Endometrium (tissue), 2 donors: ENCODE measurements around the gene POLR2J3.
"Not testable (repeated sequence)": the region's sequence is repeated elsewhere in the genome, so short reads cannot be mapped to it uniquely, and the experiment has no call there.

Experiments
- FAIRE-seq: peaks from 2 replicates; lab custom pipeline; 2012; peaks lifted over from hg19 to GRCh38; lab: Jason Lieb, UNC
- donor health status: control.
- donor health status: control.

The POLR2J3 gene

GRCh38 chr7:102583495-102583894 is 11.1 kb upstream of the POLR2J3 start:
- not testable (repeated sequence) for FAIRE-seq

DNA sequence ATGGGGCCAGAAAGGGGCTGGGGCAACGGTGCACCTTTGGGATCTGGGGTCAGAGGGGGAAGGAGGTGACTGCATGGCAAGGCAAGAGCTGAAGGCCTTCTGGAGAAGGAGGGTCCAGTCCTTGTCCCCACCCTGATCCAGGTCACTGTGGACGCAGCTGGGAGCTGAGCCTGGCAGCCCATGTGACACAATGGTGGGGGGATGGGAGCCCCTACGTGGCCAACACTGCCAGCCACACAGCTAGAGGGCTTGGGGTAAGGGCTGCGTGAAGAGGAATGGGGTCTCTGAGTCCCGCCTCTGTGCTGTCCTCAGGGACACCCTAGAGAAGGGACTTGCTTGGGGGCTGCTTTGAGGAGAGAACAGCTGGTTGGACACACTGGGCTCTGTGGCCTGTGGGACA is 9.3 kb upstream of the POLR2J3 start:
- FAIRE-seq = not testable (repeated sequence)

DNA sequence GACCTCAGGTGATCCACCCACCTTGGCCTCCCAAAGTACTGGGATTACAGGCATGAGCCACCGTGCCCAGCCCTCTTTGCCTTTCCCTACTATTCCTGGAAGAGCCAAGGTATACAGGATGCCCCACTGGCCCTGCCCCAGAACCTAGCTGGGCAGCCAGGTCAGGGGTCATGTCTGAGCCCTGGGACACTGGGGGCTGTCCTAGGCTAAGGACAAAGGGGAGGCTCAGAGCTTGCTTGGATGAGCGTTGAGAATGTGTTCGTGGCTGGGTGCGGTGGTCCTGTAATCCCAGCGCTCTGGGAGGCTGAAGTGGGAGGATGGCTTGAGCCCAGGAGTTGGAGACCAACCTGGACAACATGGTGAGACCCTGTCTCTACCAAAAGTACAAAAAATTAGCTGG is 6.1 kb upstream of the POLR2J3 start:
- FAIRE-seq = not testable (repeated sequence)

GRCh38 chr7:102577315-102578240 is 5.2 kb upstream of the POLR2J3 start:
- FAIRE-seq = not testable (repeated sequence)

DNA sequence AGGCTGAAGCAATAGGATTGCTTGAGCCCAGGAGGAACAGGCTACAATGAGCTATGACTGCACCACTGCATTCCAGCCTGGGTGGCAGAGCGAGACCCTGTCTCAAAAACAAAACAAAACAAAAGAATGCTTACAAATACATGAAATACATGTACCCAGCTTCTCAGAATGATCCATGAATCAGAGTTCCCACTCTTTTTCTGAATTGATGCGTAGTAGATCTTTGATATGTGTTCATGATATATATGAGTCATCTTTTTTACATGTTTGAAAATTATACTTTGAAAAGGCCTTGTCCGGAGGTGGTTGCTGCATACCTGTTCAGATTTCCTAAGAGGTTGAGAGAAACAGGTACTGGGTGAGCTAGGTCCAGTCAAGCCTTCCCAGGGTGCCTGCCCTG is 4.0 kb upstream of the POLR2J3 start:
- FAIRE-seq = not testable (repeated sequence)

DNA sequence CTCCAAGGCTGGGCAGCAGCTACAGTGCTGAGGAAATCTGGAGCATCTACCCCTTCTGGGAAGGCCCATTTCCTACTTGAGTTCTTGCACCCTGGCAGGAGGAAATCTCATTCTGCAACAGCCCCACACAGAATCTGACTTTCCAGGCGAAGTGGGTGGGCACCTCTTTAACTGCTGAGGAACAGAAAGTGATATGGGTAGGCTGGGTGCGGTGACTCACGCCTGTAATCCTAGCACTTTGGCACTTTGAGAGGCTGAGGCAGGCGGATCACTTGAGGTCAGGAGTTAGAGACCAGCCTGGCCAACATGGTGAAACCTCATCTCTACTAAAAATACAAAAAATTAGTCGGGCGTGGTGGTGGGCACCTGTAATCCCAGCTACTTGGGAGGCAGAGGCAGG is 2.2 kb upstream of the POLR2J3 start:
- not testable (repeated sequence) for FAIRE-seq

- FAIRE-seq = not testable (repeated sequence)
Measured at GRCh38 chr7:102568620-102569019, 3.8 kb downstream of the POLR2J3 start.

DNA sequence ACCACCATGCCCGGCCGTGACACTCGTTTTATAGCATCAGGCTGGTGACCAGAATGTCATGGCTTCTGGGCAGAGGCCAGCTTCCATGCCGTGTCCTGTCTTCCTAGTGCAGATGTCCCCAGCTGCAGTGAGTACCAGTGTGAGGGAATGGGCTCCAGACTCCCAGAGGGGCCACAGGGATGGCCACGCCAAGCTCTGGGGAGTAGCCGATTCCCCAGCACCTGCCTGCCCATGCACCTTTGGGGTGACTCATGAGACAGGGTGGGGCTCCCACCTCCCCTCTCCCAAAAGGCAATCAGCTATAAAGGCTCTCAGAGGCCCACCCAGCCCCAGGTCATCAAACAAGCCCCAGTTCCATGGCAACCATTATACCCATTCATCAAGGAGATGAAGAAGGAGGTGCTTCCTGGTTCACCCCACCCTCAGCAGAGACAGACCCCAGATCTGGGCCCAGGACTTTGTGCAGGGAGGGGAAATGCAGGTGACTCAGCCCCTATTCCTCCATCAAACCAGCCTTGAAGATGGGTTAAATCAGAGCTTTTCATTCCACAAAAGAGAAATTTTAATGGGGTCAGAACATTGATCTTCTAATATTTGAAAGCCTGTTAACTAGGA is 21.5 kb downstream of the POLR2J3 start, which contains the start of gene SPDYE2:
SPDYE2 (plus strand) TSS at position 419 of the 615 bp plus-strand sequence. CDS start 2,030 bp downstream, outside the sequence.
- not testable (repeated sequence) for FAIRE-seq

GRCh38 chr7:102546353-102546752 is 26.0 kb downstream of the POLR2J3 start:
- FAIRE-seq = not testable (repeated sequence)

DNA sequence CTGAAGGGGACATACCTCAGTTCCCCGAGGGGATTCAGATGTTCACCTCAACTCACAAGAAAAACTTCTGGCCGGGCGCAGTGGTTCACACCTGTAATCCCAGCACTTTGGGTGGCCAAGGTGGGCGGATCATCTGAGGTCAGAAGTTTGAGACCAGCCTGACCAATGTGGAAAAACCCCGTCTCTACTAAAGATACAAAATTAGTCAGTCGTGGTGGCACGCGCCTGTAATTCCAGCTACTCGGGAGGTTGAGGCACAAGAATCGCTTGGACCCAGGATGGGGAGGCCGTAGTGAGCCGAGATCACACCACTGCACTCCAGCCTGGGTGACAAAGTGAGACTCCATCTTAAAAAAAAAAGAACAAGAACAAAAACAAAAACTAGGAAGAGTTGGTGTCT is 27.1 kb downstream of the POLR2J3 start:
- FAIRE-seq = not testable (repeated sequence)

GRCh38 chr7:102544372-102544771 is 28.0 kb downstream of the POLR2J3 start:
- FAIRE-seq = not testable (repeated sequence)

GRCh38 chr7:102543596-102543995 is 28.8 kb downstream of the POLR2J3 start, which contains the start of gene UPK3BL2:
Gene UPK3BL2 (minus strand): TSS chr7:102543696. CDS start chr7:102543636, 60 bp downstream.
- not testable (repeated sequence) for FAIRE-seq

- not testable (repeated sequence) for FAIRE-seq
Measured at GRCh38 chr7:102542771-102543170, 29.6 kb downstream of the POLR2J3 start.

- FAIRE-seq = not testable (repeated sequence)
Measured at GRCh38 chr7:102542083-102542482, 30.3 kb downstream of the POLR2J3 start.

- not testable (repeated sequence) for FAIRE-seq
Measured at GRCh38 chr7:102540604-102541003, 31.8 kb downstream of the POLR2J3 start.

- FAIRE-seq = not testable (repeated sequence)
Measured at GRCh38 chr7:102535062-102535615, 37.2 kb downstream of the POLR2J3 start.

- FAIRE-seq = not testable (repeated sequence)
Measured at GRCh38 chr7:102532127-102532526, 40.3 kb downstream of the POLR2J3 start.

GRCh38 chr7:102531583-102531982 is 40.8 kb downstream of the POLR2J3 start:
- not testable (repeated sequence) for FAIRE-seq

GRCh38 chr7:102527822-102528793 is 44.3 kb downstream of the POLR2J3 start:
- FAIRE-seq = not testable (repeated sequence)

DNA sequence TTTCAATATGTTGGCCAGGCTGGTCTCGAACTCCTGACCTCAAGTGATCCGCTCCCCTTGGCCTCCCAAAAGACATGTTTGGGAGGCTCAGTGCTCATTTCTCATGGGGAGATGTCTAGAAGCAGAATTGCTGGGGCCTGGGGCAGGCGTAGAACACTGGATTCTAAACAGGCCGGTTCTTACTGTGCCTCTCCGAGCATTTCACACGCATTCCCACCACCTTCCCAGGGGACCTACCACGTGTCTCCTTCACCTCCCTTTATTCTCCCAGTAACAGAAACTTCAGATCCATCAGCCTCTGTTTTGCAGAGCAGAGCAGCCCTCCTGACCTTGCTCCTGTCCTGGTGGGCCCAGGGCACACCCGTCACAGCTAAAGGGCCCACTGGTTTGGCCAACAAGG is 45.2 kb downstream of the POLR2J3 start:
- FAIRE-seq = not testable (repeated sequence)

GRCh38 chr7:102524803-102525202 is 47.6 kb downstream of the POLR2J3 start:
- FAIRE-seq = not testable (repeated sequence)
